Gastroesophageal sphincter (tissue), 3 donors: Measurements from ENCODE around the gene ZNF605.
"Not testable (repeated sequence)": the region's sequence is repeated elsewhere in the genome, so short reads cannot be mapped to it uniquely, and the experiment has no call there.

ENCODE experiments used
- CTCF ChIP-seq, 4 experiments: fragments of 200-600 bp in 2 of 4; fragments of 450-650 bp in 2 of 4; sonication (generic) in 1 of 4; IDR thresholded peaks; one replicate each; pipeline ENCODE4 v1.5.1; 2017 to 2019; ENCODE audit warnings: antibody characterized with exemption in 4 of 4, mild to moderate bottlenecking in 2 of 4, moderate library complexity in 2 of 4
- POLR2A ChIP-seq, 2 donors: fragments of 450-650 bp; IDR thresholded peaks; one replicate each; pipeline ENCODE4 v1.6.1; 2017; ENCODE audit warnings: antibody characterized with exemption in 2 of 2, mild to moderate bottlenecking in 2 of 2, moderate library complexity in 1 of 2

GRCh38 chr12:132976870-132977269, 20.8 kb upstream of the ZNF605 start:
- not testable (repeated sequence) for TF ChIP-seq POLR2A (IDR thresholded peaks at IDR 0.05)
- TF ChIP-seq CTCF (IDR thresholded peaks at IDR 0.05) = peak in 2 of 4 experiments; percentile 23 to 55
